H54 (cell line): ENCODE results near the gene EPSTI1.

Experiments used
- DNase-seq: peaks from one replicate; pipeline ENCODE4 v3.0.0; 2011; ENCODE audit warnings: low spot score, mixed read lengths; ENCODE audit not compliant: insufficient read length
- FAIRE-seq: peaks from 3 replicates; lab custom pipeline; 2011; peaks lifted over from hg19 to GRCh38; lab: Jason Lieb, UNC
- POLR2A ChIP-seq: IDR thresholded peaks from 2 replicates; pipeline ENCODE4 v1.6.1; 2011; ENCODE audit warnings: low read depth, mild to moderate bottlenecking, low read length

EPSTI1 gene

DNA sequence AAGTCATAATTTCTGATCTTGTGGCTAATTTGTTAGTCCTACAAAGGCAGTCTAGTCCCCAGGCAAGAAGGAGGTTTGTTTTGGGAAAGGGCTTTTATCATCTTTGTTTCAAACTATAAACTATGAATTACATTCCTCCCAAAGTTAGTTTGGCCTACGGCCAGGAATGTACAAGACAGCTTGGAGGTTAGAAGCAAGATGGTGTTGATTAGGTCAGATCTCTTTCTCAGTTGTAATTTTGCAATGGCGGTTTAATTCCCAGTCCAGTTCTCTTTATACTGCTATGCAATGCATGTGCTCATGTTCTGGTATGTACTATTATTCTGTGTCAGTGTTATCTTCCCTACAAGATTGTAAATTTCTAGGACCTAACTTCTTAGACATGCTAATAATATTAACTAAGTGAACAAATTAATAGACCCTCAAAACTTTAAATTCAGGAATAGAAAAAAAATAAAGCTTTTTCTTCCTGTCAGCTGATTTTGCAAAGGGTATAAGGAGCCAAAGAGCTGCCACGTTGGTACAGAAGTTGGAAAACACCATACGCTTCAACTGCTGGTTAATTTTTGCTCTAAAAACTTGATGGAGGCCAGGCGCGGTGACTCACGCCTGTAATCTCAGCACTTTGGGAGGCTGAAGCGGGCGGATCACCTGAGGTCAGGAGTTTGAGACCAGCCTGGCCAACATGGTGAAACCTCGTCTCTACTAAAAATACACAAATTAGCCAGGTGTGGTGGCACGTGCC lies 30.1 kb upstream of the EPSTI1 start:
- no peak for TF ChIP-seq POLR2A
- FAIRE-seq (no peak), DNase-seq (no peak)

DNA sequence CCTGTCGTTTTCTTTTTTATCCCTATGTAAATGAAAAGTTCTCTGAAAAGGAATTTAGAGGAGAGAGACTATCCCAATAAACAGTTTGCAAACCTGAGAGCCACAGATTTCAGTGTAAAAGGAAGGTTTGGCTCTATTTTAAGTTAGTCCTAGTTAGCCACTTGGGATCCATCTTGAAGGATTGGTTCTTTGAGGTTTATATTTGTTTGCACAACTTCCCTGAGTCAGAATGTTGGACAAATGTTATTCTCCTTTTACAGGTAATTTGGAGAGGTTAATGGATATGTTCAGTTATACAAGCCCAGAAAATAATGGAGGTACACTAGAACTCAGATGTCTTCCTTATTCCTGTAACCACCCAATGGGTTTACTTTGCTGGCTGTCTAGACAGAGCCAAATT lies 28.8 kb upstream of the EPSTI1 start:
- no peak for TF ChIP-seq POLR2A
- FAIRE-seq, result no peak
- no peak for DNase-seq

DNA sequence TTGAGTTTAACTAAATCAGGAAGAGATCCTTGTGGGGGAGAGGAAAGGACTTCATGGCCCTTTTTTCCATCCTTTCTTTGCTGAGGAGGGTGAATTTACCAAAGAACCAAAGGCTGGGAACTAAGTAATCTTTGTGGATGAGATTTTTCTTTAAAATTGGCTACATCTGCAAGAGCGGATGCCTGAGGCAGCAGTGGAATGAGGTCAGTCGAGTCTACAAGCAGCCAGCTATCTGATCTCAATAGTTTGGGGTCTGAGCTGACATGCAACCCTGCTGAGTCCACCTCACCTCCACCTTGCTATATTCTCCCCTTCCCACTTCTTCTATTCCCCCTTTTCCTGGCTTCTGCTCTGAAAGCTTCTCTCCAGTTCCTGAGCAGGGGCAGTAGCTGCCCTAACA lies 27.8 kb upstream of the EPSTI1 start:
- no peak for FAIRE-seq
- TF ChIP-seq POLR2A, result no peak
- no peak for DNase-seq

DNA sequence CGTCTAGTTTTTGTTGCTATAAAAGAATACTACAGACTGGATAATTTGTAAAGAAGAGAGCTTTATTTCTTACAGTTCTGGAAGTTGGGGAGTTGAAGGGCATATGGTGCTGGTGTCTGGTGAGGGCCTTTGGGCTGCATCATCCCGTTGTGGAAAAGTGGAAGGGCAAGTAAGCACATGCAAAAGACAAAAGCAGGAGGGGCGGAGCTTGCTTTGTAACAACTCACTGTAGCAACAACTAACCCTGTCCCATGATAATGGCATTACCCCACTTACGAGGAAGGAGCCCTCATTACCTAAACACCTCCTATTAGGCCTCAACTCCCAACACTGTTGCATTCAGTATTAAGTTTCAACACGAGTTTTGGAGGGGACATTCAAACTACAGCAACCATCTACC lies 24.2 kb upstream of the EPSTI1 start:
- no peak for TF ChIP-seq POLR2A
- DNase-seq, result no peak
- FAIRE-seq, result no peak

DNA sequence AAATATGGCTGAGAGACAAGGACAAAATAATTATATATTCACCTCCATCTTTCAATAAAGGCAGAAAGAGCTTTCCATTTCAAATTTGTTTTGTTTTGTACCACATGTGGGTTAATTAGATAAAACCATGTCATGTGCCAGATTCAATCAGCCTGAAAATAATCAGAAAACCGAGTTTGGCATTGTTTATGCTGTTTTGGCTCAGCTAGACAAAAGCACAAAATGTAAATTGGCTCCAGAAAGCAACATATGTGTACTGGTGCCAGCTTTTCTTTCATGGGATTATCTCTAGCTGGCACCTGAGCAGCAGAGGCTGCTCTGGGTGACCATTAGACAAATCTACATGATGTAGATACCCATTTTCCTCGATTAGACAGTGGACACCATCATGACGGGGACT lies 22.1 kb upstream of the EPSTI1 start:
- DNase-seq, result no peak
- FAIRE-seq, result no peak
- no peak for TF ChIP-seq POLR2A

DNA sequence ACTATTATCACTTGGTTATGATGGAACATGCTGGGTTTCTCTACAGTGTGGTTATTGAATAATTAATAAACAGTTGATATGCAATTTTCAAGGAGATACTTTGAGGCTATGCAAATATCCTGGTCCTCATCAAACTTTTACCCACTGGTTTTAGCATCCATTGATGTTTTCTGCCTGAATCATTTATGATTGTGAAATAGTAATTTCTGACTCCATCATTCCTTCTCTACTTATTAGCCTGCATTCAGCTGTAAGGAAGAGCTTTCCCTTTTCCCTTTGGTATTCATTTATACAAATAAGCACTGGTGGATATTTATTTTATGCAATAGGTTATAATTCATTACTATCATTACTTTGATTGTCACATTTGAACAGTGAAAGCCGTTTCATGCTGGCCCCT lies 17.5 kb upstream of the EPSTI1 start:
- TF ChIP-seq POLR2A, result no peak
- DNase-seq (no peak), FAIRE-seq (no peak)

DNA sequence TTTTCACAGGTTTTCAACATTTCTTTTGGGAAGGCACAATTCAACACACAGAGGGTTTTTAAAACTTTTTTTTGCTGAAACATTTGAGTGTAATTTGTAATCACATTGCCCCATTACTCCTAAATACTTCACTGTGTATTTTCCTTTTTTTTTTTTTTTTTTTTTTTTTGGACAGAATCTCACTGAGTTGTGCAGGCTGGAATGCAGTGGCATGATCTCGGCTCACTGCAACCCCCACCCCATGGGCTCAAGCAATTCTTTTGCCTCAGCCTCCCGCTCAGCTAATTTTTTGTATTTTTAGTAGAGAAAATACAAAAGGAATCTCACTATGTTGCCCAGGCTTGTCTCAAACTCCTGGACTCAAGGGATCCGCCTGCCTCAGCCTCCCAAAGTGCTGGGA lies 16.6 kb upstream of the EPSTI1 start:
- DNase-seq (no peak), FAIRE-seq (no peak)
- TF ChIP-seq POLR2A, result no peak

DNA sequence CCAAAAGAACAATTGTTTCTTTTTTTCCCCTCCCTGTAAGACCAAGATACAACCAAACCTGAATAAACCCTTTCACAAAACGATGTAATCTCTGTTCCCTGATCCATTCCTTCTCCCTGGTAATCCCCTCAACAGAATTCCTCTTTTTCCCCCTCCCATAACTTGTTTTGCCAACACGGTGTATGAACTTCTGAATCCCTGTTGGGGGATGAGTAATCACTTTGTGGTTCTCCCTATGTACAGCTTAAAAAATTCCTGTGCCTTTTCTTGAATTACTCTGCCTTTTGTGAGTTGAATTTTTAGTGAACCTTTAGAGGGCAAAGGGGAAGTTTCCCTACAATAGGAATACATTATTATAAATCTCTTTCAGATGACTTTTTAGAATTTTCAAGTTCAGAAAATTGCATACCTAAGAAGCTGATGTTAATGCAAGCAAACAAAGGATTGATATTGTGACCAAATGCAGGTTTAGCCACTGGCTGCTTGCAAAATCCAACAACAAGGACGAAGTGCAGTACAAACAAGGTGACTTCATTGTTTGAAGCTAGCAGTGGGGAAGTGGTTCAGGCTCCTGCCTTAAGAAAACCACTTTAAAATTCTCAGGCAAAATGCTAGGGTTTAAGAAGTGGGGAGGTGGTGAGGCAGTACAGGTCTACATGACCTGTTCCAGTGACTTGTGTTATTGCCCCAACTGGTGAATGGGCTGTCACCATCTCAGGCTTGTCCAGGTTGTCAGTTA lies 15.0 kb upstream of the EPSTI1 start:
- DNase-seq, result no peak
- no peak for TF ChIP-seq POLR2A
- no peak for FAIRE-seq

DNA sequence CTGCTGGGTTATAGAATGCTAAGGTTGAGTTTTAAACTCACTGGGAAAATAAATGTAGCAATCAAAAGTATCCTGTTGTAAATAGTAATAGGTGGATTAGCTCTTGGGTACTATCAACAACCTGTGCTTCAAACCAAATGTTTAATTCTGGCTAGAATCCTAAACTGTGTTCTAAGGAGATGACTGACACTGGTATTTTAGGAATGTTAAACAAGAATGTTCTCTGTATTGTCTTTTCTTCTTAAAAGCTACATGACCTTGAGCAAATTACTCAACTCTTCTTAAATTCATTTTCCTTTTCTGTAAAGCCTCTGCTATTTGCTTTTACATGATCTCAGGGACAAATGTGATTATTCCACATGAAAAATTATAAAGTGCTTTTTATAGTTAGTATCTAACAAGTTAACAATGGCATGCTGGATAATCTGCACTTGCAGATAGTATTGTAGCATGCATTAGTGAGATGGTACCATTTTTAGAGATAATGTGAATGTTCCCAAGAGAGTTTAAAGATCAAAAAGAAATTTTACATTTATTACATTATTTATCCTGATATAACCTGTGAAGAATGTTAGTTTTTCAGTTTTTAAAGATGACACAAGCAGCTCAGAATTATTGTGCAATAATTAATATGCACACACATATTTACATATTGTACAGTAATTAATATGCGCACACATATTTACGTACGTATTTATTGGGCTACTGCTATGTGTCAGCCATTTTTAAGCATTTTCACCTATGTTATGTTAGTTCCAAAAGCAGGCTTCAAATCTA lies 13.6 kb upstream of the EPSTI1 start:
- no peak for TF ChIP-seq POLR2A
- DNase-seq (no peak), FAIRE-seq (no peak)

DNA sequence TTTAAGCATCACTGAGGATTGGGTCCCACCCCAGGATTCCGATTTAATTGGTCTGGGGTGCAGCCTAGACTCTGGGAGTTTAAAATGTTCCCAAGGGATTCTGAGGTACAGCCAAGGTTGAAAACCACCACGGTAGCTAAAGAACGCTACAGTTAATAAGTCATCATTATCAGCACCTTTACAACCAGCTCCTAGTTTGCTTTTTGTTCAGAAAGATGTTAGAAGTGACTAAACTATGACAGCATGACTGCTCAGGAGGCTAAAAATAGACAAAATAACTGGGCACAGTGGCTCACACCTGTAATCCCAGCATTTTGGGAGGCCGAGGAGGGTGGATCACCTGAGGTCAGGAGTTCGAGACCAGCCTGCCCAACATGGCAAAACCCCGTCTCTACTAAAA lies 11.7 kb upstream of the EPSTI1 start:
- DNase-seq (no peak), FAIRE-seq (no peak)
- TF ChIP-seq POLR2A, result no peak

DNA sequence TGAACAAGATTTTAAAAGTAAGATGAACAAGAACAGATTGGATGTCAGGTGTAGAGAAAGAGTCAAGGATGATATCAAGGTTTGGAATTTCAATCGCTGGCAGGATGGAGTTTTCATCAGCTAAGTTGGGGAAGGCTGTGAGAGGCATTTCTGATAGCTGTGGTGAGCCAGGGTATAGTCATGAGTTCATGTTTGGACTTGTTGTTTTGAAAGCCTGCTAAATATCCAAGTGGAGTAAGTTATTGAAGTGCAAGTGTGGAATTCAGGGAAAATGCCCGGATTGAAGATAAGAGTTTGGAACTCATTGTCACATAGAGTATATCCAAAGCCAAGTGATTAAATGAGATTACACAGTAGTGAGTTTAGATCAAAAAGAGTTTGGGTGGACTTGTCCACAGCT lies 11.0 kb upstream of the EPSTI1 start:
- FAIRE-seq (no peak), DNase-seq (no peak)
- TF ChIP-seq POLR2A, result no peak

DNA sequence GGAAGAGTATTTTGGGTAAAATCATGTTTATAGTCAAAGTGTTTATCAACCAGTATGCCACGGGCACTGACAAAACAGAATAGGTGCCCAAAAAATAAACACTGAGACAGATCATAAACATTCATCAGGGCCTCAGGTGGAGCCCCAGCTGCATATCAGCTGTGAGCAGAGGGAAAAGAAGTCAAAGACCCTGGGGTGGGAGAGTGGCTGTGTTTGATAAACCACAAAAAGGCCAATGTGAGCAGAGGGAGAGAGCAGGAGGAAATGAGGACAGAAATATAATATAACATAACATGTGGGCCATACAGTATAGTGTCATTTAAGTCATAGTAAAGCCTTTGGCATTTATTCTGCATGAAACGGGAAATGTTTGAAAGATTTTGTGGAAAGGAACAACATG lies 10.0 kb upstream of the EPSTI1 start:
- DNase-seq, result no peak
- FAIRE-seq, result no peak
- TF ChIP-seq POLR2A, result no peak

DNA sequence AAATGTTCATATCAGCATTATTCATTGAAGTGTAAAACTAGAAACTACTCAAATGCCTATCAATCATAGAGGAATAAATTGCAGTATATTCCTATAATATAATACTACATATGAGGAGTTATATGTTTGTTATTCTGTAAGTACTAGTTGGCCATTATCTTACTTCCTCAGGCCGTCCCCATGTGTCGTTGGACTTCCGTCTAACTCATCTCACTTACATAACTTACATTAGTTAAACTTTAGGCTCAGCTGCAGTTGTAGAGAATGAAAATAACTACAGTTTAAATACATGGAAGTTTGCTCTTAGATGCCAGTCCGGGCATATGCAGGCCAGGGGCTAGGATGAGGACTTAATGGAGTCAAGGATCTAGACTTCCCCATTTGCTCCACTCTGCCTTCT lies 8.6 kb upstream of the EPSTI1 start:
- FAIRE-seq, result no peak
- DNase-seq, result no peak
- TF ChIP-seq POLR2A, result no peak

DNA sequence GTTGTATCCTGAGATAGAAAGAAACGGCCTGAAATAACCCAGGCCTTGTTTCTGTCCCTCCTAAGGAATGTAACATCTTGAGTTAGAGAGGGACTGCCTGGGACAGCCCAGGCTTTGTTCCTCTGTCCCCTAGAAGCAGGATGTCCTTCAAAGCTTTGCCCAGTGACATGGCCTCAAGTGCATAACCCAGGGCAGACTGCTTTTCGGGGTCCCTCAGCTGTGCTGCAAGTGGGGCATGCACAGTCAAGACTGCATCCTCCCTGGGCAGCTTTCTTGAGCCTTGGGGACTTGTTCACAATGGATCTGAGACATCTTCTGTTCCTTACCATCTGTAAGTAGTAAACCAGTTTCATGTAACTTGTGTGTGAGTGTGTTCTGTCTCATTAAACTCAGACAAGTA lies 7.5 kb upstream of the EPSTI1 start:
- FAIRE-seq, result no peak
- no peak for TF ChIP-seq POLR2A
- no peak for DNase-seq
